Nephron progenitor cell (in vitro differentiated cells): Measurements from ENCODE around the gene EN2.

Source experiments
- DNase-seq: peaks from one replicate; pipeline ENCODE4 v3.0.0; 2021
- H3K27ac Mint-ChIP-seq: 2 replicates; pipeline ENCODE4 v1.8.0; 2021; ENCODE audit warnings: mild to moderate bottlenecking, moderate library complexity, mixed read lengths
- H3K27me3 Mint-ChIP-seq: 2 replicates; pipeline ENCODE4 v1.8.0; 2021; ENCODE audit warnings: mild to moderate bottlenecking, low read depth, mixed read lengths; ENCODE audit not compliant: poor library complexity
- H3K36me3 Mint-ChIP-seq: 2 replicates; pipeline ENCODE4 v1.8.0; 2021; ENCODE audit warnings: low read depth, mixed read lengths
- H3K4me1 Mint-ChIP-seq: 2 replicates; pipeline ENCODE4 v1.8.0; 2021; ENCODE audit warnings: mixed read lengths
- H3K4me3 Mint-ChIP-seq: 2 replicates; pipeline ENCODE4 v1.8.0; 2021; ENCODE audit warnings: mild to moderate bottlenecking, moderate library complexity, mixed read lengths
- H3K9me3 Mint-ChIP-seq: 2 replicates; pipeline ENCODE4 v1.8.0; 2021; ENCODE audit warnings: mild to moderate bottlenecking, moderate library complexity, mixed read lengths
- TF ChIP-seq, protein P1 (sequence below): fragments of 200-600 bp; sonication (generic); IDR thresholded peaks from 2 replicates; pipeline ENCODE4 v1.5.0; 2021; ENCODE audit warnings: antibody characterized with exemption

The EN2 gene

DNA sequence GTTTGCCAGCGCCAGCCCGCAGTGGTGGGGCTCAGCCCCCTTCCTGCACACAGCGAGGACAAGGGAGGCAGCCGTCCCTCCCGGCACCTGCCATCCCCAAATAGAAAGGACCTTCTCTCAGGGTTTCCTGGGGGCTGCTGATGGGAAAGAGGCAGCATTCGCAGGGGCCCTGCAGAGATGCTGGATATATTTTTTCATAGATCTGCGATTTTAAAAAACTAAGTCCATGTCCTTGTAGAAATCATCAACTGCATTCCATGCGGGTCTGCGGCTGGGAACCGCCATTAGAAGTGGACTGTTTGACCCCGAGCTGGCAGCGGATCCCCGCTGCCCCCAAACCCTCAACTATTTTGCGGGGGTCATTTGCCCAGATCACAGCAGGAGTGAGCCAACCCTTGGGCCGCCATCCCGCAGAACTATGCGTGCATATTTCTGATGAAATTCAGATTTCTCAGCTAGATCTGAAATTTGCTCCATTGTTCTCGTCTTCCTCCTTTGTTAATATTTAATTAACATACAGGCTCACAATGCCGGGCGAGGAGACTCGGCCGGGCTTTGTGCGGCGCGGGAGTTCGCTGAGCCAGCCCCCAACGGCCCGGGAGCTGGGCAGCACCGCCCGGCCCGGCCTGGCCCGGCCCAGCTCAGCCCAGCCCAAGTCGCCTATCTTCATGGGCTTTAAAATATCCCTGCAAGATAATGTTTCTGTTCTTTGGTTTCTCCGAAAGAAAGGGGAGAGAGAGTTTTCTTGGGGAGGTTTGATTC is 2.0 kb downstream of the EN2 start:
- Mint-ChIP-seq H3K36me3 (no peaks in the 10 kb centered on the region), H3K9me3 (no peaks in the 10 kb centered on the region), H3K4me3 (no peak overlapping the region), H3K4me1 (peaks cover 3% of the 10 kb centered on the region), H3K27ac (no peak overlapping the region), H3K27me3 (peaks cover 98% of the 10 kb centered on the region)
- TF ChIP-seq, protein P1, sequence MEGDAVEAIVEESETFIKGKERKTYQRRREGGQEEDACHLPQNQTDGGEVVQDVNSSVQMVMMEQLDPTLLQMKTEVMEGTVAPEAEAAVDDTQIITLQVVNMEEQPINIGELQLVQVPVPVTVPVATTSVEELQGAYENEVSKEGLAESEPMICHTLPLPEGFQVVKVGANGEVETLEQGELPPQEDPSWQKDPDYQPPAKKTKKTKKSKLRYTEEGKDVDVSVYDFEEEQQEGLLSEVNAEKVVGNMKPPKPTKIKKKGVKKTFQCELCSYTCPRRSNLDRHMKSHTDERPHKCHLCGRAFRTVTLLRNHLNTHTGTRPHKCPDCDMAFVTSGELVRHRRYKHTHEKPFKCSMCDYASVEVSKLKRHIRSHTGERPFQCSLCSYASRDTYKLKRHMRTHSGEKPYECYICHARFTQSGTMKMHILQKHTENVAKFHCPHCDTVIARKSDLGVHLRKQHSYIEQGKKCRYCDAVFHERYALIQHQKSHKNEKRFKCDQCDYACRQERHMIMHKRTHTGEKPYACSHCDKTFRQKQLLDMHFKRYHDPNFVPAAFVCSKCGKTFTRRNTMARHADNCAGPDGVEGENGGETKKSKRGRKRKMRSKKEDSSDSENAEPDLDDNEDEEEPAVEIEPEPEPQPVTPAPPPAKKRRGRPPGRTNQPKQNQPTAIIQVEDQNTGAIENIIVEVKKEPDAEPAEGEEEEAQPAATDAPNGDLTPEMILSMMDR, result no peak
- no peak for DNase-seq

DNA sequence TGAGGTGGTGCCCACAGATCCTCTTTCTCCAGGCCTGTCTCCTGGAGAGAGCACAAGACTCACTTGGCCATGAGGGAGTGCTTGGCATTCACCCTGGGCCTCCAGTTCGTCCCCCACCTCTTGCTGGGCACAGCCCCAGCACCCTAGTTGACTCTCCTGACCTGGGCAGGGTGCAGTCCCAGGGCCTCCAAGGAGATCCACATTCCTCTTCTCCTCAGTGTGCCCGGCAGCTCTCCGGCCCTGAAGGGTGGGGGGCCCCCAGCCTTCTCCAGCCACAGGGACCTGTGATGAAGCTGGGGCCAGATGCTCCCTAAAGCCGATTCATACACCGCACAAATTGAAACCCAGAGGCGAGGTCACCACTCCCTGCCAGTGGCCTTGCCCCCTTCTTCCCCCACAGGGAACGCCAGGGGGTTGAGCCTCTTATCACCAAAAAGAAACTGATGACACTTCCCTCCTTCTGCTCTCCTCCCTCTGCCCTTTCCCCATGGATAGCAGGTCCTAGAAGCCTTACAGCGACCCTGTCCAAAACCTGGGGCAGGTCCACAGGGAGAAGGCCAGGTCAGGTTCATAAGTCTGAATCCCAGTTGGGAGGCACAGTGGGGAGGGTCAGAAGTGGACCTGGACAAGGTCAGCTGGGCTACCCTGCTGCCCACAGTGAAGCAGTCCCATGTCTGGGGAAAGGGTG is 3.1 kb downstream of the EN2 start:
- Mint-ChIP-seq H3K4me1 (peaks cover 3% of the 10 kb centered on the region), H3K27ac (no peak overlapping the region), H3K4me3 (no peak overlapping the region), H3K27me3 (peaks cover 98% of the 10 kb centered on the region), H3K36me3 (no peaks in the 10 kb centered on the region), H3K9me3 (no peaks in the 10 kb centered on the region)
- TF ChIP-seq, protein P1, result no peak
- no peak for DNase-seq

DNA sequence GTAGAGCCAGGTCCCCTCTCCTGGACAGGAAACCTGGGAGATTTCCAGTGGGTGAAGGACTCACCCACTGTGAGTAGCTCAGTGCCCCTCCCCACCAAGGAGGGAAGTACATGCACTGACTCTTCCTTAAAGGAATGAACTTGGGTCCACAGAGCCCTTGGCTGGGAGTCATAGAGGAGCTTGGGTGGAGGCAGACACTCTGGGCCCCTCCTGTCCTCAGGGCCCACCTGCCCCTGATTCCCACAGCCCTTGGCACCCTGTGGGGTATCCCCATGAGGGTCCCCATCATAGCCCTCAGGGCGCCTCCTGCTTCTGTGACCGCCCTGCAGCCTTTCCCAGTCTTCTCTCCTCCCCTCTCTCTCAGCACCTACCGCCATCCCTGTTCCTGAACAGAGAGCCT is 3.7 kb downstream of the EN2 start:
- TF ChIP-seq, protein P1, result no peak
- Mint-ChIP-seq H3K27ac (no peak overlapping the region), H3K9me3 (no peaks in the 10 kb centered on the region), H3K4me3 (no peak overlapping the region), H3K4me1 (peaks cover 3% of the 10 kb centered on the region), H3K36me3 (no peaks in the 10 kb centered on the region), H3K27me3 (peaks cover 98% of the 10 kb centered on the region)
- DNase-seq, result no peak

DNA sequence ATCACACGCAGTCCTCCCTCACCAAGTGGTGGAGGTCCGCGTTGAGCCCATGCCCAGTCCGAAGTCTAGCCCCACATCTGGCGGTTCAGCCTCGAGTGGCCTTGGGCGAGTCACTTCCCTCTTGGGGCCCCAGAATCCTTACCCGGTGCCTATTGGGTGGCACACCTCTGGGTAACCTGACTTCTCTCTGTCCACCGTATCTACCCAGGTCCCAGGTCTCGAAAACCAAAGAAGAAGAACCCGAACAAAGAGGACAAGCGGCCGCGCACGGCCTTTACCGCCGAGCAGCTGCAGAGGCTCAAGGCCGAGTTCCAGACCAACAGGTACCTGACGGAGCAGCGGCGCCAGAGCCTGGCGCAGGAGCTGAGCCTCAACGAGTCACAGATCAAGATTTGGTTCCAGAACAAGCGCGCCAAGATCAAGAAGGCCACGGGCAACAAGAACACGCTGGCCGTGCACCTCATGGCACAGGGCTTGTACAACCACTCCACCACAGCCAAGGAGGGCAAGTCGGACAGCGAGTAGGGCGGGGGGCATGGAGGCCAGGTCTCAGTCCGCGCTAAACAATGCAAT is 4.3 kb downstream of the EN2 start:
- peaks cover 3% of the 10 kb centered on the region for H3K4me1 Mint-ChIP-seq
- H3K9me3 Mint-ChIP-seq, result no peaks in the 10 kb centered on the region
- no peak overlapping the region for H3K4me3 Mint-ChIP-seq
- H3K27ac Mint-ChIP-seq, result no peak overlapping the region
- no peaks in the 10 kb centered on the region for H3K36me3 Mint-ChIP-seq
- TF ChIP-seq, protein P1, result no peak
- peaks cover 98% of the 10 kb centered on the region for H3K27me3 Mint-ChIP-seq
- no peak for DNase-seq

DNA sequence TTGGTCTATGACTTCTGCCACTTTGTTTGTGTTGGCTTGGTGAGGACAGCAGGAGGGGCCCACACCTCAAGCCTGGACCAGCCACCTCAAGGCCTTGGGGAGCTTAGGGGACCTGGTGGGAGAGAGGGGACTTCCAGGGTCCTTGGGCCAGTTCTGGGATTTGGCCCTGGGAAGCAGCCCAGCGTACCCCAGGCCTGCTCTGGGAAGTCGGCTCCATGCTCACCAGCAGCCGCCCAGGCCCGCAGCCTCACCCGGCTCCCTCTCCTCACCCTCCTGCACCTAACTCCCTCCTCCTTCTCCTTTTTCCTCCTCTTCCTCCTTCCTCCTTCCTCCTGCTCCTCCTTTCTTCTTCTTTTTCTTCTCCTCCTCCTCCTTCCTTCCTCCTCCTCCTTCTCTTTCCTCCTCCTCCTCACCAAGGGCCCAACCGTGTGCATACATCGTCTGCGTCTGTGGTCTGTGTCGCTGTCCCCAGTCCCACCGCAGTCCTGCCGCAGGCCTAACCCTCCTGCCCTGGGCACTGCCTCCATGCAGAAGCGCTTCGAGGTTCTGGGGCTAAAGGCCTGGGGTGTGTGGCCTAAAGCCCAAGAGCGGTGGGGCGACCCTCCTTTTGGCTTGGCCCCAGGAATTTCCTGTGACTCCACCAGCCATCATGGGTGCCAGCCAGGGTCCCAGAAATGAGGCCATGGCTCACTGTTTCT is 5.3 kb downstream of the EN2 start:
- H3K9me3 Mint-ChIP-seq, result no peaks in the 10 kb centered on the region
- H3K4me3 Mint-ChIP-seq, result no peak overlapping the region
- no peak overlapping the region for H3K27ac Mint-ChIP-seq
- DNase-seq, result no peak
- peaks cover 100% of the 10 kb centered on the region for H3K27me3 Mint-ChIP-seq
- no peaks in the 10 kb centered on the region for H3K36me3 Mint-ChIP-seq
- TF ChIP-seq, protein P1, result no peak
- peaks cover 3% of the 10 kb centered on the region for H3K4me1 Mint-ChIP-seq
